IPS-18c (cell line): ENCODE measurements around the gene PMPCA.
"Not testable (repeated sequence)": the region's sequence is repeated elsewhere in the genome, so short reads cannot be mapped to it uniquely, and the experiment has no call there.

Experiments used
- H3K4me3 ChIP-seq: 2 replicates; pipeline ENCODE4 v1.7.0; 2013; ENCODE audit warnings: low read depth, mild to moderate bottlenecking, low read length, moderate library complexity; ENCODE audit not compliant: insufficient read depth
- H3K9me3 ChIP-seq: one replicate; pipeline ENCODE4 v1.6.1; 2013; ENCODE audit warnings: mild to moderate bottlenecking, low read length, moderate library complexity; ENCODE audit not compliant: control insufficient read depth, insufficient read depth

PMPCA gene

DNA sequence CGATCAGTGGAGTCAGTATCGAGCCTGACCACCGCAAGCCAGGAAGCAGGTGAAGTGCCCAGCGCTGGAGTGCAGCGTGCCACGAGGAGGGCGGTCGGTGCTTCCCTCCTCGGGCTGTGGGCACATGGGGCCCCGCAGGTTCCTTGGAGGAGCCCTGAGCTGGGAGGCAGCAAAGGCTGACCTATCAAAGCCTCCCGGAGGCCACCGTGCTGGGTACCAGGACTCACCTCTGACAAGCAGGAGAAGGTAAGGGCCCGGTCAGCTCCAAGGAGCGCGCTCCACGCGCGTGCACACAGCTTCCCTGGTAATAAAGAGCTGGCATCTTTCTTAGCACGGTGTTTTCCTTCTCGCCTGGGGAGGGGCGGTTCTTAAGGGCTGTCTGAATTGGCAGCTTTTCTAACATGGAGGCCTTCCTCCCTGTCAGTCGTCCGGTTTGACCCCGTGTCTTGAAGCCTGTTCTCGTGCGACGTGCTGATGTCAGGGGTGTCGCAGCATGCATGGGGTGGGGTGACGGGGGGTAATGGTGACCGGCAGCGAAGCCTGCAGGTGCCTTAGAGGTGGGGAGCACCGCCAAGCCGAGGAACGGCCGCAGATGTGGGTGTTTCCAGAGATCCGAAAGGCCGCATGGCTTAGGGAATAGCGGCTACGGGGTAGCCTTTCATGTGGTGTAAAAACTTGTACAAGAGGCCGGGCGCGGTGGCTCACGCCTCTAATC is 13.1 kb downstream of the PMPCA start:
- H3K4me3 ChIP-seq: no peak overlapping the region
- H3K9me3 ChIP-seq: no peaks in the 10 kb centered on the region

DNA sequence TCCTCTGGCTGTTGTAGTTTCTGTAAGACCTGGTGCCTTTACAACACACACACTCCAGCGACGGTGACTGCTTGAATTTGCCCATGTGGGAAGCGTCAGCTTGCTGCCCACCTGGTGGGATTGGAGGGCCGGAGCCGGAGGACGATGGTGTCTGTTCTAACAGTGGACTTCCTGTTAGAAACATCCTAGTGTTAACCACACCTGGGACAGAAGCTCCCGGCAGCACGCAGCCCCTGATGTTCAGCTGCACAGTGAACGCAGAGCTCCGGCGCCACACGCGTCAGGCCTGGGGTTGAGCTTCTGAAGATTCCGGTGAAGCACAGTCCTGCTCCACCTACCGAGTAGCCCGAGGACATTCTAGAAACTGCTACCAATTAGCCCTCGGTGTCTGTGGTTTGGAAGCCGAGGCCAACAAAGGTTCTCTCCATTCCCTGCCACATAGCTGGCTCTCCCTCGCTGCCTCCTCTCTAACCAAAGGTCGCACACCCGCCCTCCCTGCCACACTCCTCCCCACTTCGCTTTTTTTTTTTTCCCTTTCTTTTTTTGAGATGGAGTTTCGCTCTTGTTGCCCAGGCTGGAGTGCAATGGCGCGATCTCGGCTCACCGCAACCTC is 14.4 kb downstream of the PMPCA start:
- Histone ChIP-seq H3K9me3 (no peaks in the 10 kb centered on the region), H3K4me3 (no peak overlapping the region)

DNA sequence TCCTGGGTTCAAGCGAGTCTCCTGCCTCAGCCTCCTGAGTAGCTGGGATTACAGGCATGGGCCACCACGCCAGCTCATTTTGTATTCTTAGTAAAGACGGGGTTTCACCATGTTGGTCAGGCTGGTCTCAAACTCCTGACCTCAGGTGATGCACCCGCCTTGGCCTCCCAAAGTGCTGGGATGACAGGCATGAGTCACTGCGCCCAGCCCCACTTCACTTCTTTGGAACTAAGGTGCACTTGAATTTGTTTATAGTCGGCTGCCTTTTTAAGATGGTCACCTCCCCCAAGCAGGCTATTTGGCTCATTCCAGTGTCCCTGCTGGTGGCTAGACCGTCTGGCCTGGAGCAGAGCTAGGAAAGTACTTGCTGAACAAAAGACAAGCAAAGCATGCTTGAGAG is 14.9 kb downstream of the PMPCA start:
- not testable (repeated sequence) for H3K9me3 ChIP-seq, H3K4me3 ChIP-seq

DNA sequence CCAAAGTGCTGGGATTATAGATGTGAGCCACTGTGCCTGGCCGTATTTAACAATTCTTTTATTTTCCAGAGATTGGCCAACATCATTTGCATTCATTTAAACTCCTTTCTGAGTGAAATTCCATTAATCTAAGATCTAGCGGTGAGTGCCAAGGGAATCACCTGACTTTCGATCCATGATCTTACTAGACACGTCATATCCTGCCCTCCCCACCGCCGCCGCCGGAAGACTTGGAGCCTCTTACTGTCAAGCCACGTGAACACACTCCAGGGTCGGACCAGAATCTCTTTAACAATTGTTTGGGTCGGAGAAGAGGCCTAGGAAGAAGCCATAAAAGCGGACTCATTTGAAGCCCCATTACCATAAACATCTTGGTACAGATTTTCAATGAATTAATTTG is 16.3 kb downstream of the PMPCA start:
- Histone ChIP-seq H3K9me3 (no peaks in the 10 kb centered on the region), H3K4me3 (no peak overlapping the region)

DNA sequence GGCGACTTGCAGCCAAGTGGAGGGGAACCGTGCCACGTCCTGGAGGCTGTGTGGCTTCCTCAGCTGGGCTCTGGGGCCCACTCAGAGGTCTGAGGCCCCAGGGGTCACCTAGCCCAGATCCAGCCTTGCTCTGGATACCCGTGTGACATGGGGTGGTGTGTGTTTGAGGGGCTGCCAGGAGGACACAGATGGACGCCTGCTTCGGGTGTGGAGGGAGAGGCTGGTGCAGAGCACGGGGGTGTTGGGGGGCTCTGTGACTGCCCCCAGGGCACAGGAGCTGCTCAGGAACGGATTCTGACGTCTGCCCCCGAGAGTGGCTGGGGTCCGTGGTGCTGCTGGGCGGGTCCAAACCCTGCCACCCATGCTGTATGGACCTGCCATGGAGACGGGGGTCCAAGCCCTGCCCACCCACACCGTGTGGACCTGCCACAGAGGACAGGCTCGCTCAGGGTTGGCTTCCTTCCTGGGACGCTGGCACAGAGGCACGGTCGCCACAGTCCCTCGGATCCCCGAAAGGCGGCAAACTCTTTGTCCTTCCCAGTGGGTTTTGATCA is 18.7 kb downstream of the PMPCA start:
- H3K9me3 ChIP-seq: no peaks in the 10 kb centered on the region
- H3K4me3 ChIP-seq: no peak overlapping the region

DNA sequence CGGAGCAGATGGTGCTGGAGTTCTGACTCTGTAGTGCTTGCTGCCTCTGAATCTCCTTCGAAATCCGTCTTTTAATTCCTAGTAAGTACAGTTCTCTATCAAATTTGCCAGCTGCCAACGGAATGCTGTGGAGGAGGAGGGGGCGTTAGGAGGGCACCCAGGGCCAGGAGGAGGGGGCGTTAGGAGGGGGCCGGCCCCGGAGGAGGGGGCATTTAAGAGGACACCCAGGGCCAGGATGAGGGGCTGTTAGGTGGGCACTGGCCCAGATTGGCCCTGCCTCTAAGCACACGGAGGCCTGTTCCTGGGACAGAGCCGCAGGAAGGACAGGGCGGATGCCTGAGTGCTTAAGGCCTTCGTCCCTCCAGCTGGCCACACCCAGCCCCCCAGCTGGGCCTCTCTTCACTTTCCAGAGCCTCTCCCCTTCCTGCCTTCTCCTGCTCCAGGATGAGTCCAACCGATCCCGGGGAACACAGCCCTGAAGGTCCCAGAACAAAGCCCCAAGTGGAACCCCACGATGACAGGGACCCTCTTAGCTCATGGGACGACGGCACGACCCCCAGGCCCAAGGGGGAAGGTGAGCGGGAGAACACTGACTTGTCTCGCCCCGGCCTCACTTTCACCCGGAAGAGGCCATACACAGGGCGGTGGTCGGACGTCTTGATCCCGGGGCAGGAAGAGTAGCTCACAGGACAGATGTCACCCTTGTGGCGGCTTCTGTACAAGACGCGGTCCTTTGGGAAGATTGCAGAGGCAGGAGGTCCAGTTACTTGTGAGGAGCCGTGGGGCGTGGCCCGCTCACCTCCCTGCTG is 19.4 kb downstream of the PMPCA start:
- Histone ChIP-seq H3K9me3 (no peaks in the 10 kb centered on the region), H3K4me3 (no peak overlapping the region)

DNA sequence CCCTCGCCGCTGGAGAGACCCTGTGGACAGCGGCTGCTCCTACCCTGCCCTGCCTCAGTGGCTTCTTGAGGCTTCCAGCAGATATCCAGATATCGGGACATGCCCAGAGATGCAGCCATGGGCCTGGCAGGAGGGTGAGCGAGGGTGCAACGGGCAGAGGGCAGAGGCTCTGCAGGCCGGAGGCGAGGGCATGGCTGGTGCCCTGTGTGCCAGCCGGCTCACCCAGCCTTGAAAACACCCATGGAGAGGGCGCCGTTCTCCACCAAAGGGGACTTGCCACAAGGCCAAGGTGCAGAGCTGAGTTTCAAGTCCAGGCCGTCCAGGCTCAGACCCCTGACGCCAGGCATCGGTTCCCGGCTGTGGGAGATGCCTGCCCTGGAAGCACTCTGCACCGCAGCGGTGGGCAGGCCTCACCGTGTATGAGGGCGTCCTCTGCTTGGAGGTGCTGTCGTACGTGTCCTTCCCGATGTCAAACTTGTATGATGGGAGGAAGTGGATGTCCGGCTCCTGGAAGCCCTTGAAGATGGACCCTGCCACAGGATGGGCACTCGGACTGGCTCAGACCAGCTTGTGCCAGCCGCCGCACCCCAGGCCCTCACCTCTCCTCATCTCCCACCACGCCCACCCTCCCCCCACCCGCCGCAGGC is 20.3 kb downstream of the PMPCA start:
- Histone ChIP-seq H3K9me3 (no peaks in the 10 kb centered on the region), H3K4me3 (no peak overlapping the region)

DNA sequence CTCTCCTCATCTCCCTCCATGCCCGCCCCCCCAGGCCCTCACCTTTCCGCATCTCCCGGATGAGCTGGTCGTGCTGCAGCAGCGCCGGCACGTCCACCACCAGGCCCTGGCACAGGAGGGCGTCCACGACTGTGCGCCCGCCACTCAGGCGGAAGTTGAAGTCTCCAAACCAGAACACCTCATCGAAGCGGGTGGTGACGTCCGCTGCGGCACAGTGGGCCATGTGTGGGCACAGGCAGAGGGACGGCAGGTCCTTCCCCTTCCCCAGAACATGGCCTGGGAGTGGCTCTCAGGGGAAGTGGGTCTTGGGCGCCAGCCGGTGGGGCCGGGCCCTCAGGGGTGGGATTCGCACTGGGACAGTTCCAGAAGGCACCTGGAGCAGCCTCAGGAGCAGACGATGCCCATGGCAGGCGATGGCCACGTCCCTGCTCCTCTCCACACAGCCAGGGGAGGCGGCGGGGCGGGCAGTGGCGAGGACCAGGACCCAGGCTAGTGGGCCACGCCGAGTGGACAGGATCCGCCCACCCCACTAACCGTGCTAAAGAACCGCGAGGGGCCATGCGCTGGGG is 21.4 kb downstream of the PMPCA start:
- Histone ChIP-seq H3K9me3 (no peaks in the 10 kb centered on the region), H3K4me3 (no peak overlapping the region)

DNA sequence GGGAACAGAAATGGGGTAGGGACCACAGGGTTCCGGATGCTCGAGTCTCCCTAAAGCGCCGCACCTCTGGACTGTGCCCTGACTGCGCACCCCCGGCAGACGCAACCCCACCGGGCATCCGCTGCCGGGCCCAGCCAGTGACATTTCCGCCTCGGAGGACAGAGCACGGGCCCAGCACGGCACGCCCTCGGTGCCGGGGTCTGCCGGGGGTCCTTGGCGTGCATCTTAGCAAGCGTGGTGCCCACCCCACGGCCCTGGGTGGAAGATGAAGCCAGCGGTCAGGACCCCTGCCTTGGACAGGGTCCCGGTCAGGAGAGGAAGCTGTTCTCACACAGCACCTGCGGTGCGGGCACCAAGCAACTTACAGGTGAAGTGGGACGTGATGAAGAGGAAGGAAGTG is 22.1 kb downstream of the PMPCA start:
- no peak overlapping the region for H3K4me3 ChIP-seq
- no peaks in the 10 kb centered on the region for H3K9me3 ChIP-seq

DNA sequence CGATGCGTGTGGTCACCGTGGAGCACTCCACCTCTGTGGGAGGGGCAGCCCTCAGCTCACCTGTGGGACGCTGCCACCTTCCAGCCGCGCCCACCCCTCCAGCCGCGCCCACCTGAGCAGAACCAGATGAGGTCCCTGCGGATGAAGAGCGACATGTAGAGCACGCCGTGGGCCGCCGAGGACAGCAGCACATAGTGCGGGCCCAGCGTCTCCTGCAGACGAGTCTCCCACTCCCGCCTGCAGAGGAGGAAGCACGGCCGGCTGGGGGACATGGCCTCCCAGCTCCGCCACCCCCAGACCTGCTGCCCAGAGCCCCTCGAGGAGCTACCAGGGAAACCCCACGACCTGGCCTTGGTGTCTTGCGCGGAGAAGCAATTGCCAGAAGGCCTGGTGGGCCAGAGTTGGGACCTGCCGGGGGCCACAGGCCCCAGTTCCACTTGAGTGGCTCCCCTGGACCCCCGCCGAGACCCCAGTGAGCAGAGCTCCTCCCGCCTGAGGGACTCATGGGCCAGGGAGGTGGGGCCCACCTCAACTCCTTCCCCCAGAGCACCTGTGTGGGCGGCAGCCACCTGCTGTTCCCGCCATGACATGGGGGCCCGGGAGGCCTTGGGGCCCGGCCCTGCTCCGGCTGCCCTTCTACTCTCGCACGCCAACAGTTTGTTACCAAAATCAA is 22.7 kb downstream of the PMPCA start:
- Histone ChIP-seq H3K9me3 (no peaks in the 10 kb centered on the region), H3K4me3 (no peak overlapping the region)

DNA sequence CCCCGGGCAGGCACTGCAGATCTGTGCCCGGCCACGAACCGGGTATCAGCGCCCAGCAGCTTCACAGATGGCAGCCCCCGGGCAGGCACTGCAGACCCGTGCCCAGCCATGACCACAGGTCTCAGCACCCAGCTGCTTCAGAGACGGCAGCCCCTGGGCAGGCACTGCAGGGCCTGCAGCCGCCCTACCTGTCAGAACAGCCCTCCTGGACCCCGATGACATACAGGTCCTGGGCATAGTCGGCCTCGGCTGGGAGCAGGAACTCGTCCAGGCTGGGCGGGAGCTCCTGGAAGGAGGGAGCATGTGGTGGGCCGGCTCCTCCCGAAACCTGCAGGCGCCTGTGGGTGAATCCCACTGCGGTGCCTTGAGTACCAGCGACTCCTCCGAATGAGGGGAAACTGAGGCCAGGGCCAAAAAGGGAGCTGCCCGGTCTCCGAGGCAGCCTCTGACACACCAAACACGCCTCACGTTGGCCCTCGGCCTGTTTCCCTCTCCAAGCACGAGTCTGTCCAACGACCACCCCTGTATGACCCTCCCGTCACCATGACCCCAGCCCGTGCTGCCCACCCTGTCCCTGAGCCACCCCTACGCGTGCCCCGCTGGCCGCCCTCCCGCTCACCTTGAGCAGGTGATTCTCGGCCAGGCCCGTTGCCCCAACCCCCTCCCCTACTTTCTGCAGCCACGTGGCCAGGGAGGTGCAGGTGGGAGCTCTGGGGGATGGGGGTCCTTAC is 23.6 kb downstream of the PMPCA start:
- Histone ChIP-seq H3K9me3 (no peaks in the 10 kb centered on the region), H3K4me3 (no peak overlapping the region)

DNA sequence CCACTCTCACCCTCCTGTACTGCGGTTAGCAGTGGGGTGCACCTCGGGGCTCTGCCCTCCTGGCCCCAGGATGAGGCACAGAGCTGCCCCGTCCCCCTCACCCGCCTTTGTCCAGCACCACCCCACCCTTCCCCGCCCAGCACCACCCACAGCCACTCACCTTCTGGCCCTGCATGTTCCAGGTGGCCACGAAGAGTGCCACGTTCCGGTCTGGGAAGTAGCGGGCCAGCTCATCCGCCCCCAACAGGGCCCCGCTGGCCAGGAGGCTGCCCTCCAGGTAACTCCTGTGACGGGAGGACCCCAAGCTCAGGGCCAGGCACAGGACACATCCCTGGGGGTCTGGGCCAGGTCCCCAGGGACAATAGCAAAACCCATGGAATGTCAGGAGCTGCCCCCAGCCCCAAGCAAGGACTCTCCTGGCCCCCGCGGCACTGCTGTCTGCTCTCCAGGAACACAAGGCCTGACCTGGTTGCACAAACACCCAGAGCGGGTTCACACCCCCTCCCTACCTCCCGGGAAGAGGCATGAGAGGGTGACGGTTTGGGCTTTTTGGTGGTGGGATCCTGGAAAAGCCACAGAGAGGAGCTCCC is 24.2 kb downstream of the PMPCA start:
- Histone ChIP-seq H3K9me3 (no peaks in the 10 kb centered on the region), H3K4me3 (no peak overlapping the region)

DNA sequence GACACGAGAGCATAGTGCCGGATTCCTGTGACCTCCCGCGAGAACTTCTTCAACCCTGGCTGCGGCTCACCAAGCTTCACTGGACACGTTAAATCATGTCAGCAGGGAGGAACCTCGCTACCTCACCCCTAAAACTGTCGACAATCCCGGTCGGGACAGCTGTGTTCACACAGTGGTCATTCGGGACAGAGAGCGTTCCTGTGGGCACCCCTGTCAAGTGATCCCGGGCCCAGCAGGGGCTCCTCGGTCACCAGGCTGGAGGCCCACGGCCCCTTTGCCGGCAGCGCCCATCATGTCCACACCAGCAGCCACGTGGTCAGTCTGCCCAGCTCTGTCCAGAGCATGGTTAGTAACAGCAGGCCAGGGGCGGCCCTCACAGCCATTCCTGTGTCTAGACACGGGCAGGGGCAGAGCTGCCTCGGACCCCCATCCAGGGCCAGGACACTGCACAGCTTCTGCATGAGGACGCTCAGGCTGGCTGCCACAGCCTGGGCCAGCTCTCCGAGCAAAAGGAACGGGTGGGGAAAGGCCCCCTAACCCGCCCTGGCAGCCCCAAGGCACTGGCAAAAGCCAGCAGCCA is 25.7 kb downstream of the PMPCA start:
- Histone ChIP-seq H3K4me3 (no peak overlapping the region), H3K9me3 (no peaks in the 10 kb centered on the region)

DNA sequence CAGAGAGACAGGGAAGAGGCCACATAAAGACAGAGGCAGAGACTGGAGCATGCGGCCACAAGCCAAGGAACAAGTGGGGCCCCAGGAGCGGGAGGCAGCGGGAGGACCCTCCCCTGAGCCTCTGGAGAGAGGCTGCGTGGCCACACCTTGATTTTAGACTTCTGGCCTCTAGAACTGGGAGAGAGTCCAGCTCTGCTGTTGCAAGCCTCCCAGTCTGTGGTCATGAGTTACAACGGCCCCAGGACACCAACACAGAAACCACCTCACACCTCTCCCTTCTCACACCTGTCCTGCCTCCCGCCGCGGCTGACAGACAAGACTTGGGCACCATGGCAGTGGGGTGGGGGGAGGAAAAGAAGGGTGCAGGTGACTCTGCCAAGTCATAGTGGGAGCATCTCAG is 27.0 kb downstream of the PMPCA start:
- Histone ChIP-seq H3K4me3 (peak overlapping the region; percentile 20), H3K9me3 (no peaks in the 10 kb centered on the region)

DNA sequence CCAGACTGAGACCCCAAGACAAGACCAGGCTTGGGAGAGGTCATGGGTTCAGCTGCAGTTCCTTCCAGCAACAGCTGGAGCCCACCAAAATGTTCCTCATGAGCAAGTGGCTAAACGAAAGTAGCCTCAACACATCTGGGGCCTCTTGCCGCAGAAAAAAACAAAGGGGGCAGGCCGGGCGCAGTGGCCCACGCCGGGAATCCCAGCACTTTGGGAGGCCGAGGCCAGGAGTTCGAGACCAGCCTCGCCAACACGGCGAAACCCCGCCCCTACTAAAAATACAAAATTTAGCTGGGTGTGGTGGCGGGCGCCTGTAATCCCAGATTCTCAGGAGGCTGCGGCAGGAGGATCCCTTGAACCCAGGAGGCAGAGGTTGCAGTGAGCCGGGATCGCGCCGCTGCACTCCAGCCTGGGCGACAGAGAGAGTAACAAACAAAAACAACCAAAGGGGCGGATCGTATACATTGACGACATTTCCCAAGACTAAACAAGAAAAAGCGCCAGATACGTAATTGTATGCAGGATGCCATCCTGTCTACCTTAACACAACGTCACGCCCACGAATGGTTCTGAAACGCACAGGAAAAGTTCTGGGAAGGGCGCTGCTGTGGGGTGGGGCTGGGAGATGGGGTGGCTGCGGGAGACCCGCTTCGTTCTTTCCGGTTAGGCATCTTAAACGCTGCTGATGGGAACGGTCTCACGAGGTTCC is 27.5 kb downstream of the PMPCA start:
- peak overlapping the region; percentile 75 for H3K4me3 ChIP-seq
- H3K9me3 ChIP-seq: no peaks in the 10 kb centered on the region
